ENCODE data around the gene DTNA.

Gene DTNA

DNA sequence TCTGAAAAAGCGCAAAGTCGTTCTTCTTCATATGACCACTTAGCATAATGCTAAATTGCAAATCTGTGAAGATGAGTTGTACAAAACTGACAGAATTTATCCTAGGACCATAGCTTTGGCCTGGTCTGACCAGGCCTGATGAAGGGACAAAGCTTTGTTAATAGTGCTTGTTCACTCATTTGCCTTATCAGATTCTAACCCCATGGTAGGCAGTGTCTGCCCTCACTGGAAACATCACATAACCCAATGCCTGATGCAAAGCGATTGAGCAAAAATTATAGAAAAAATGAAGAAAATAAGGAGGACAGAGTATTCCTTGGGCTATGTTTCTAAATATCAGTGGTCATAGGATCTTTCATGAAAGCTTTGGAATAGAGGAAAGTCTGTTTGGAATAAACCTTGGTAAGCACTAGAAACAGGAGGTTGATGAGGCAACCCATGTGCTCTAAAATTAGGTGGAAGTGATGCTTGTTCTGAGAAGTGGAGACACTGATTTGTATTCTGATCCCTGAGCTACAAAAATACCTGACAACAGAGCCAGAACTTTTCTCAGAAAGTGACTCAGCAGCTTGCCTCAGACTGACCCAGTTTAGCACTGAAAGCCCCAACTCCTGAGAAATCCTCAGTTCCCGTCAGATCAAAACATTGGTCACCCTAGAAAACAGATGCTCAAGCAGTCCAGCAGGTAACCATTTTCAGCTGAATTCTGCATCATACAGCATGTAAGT is 199.7 kb downstream of the DTNA start:
- Histone ChIP-seq H3K23ac (ENCODE audit: low read length in 2 of 2) (no peak overlapping the region), H3K4me3 (ENCODE audit: insufficient read depth in 1 of 2, low read depth in 1 of 2, low read length in 2 of 2) (no peak overlapping the region), H3K4ac (ENCODE audit: low read depth in 1 of 2, low read length in 2 of 2) (no peak overlapping the region), H4K91ac (ENCODE audit: low read length) (no peak overlapping the region), H3K27ac (ENCODE audit: low read length, poor library complexity, severe bottlenecking) (no peak overlapping the region), H3K4me2 (ENCODE audit: low read length, poor library complexity, severe bottlenecking) (no peak overlapping the region), H2AFZ (ENCODE audit: low read depth, low read length) (no peak overlapping the region), H3K9me3 (ENCODE audit: control insufficient read depth, low read length) (no peaks in the 10 kb centered on the region), H3K14ac (ENCODE audit: low read length in 2 of 2) (no peak overlapping the region), H3K36me3 (ENCODE audit: control insufficient read depth in 1 of 2, insufficient read depth in 2 of 2, low read depth in 1 of 2, low read length in 2 of 2) (no peaks in the 10 kb centered on the region), H3K79me1 (replicated peaks; ENCODE audit: low read length, poor library complexity, severe bottlenecking) (no peaks in the 10 kb centered on the region), H3K18ac (ENCODE audit: low read depth in 1 of 2, low read length in 2 of 2) (no peak overlapping the region), H2BK120ac (ENCODE audit: low read depth, low read length) (no peak overlapping the region), H2BK5ac (ENCODE audit: low read depth, low read length, poor library complexity, severe bottlenecking) (no peak overlapping the region), H2BK12ac (ENCODE audit: low read length in 2 of 2) (peak overlapping the region; percentile 10 to 28), H2BK15ac (ENCODE audit: low read depth, poor library complexity, severe bottlenecking) (no peak overlapping the region), H3K4me1 (ENCODE audit: control insufficient read depth, insufficient read depth, low read depth, low read length) (peaks cover 7% of the 10 kb centered on the region), H3K27me3 (ENCODE audit: control insufficient read depth in 1 of 2, insufficient read depth in 1 of 2, low read length in 2 of 2) (no peaks in the 10 kb centered on the region), H2AK5ac (ENCODE audit: low read length, severe bottlenecking) (no peak overlapping the region), H3K9ac (ENCODE audit: low read length) (no peak overlapping the region), H4K8ac (ENCODE audit: low read length) (no peak overlapping the region)
- 90% methylated on average over 2 of the region's 4 CpGs for WGBS
- peak; percentile 68 for DNase-seq

DNA sequence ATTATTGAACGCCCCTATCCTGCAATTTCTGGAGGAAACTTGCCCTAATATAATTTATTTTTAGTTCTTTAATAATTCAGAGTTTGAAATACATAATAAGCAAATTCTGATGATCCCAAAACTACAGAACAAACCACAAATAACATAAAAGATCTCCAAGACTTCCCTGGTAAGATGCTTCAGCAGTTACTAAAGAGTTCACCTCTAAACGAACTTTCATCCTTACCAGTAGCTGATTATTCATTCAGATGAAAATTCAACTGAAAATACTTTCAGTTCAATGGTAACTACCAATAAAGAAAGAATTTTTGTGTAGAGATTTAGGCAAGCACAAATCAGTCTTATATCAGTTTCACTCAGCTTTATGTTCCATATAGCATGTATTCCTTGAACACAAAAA is 201.0 kb downstream of the DTNA start:
- Histone ChIP-seq H2BK120ac (ENCODE audit: low read depth, low read length) (no peak overlapping the region), H3K4me1 (ENCODE audit: control insufficient read depth, insufficient read depth, low read depth, low read length) (peaks cover 7% of the 10 kb centered on the region), H3K14ac (ENCODE audit: low read length in 2 of 2) (no peak overlapping the region), H2AFZ (ENCODE audit: low read depth, low read length) (no peak overlapping the region), H3K36me3 (ENCODE audit: control insufficient read depth in 1 of 2, insufficient read depth in 2 of 2, low read depth in 1 of 2, low read length in 2 of 2) (no peaks in the 10 kb centered on the region), H3K9me3 (ENCODE audit: control insufficient read depth, low read length) (no peaks in the 10 kb centered on the region), H3K18ac (ENCODE audit: low read depth in 1 of 2, low read length in 2 of 2) (no peak overlapping the region), H4K8ac (ENCODE audit: low read length) (no peak overlapping the region), H3K4ac (ENCODE audit: low read depth in 1 of 2, low read length in 2 of 2) (no peak overlapping the region), H3K9ac (ENCODE audit: low read length) (no peak overlapping the region), H2BK15ac (ENCODE audit: low read depth, poor library complexity, severe bottlenecking) (no peak overlapping the region), H2BK5ac (ENCODE audit: low read depth, low read length, poor library complexity, severe bottlenecking) (no peak overlapping the region), H3K4me2 (ENCODE audit: low read length, poor library complexity, severe bottlenecking) (no peak overlapping the region), H3K79me1 (replicated peaks; ENCODE audit: low read length, poor library complexity, severe bottlenecking) (no peaks in the 10 kb centered on the region), H3K4me3 (ENCODE audit: insufficient read depth in 1 of 2, low read depth in 1 of 2, low read length in 2 of 2) (no peak overlapping the region), H3K27me3 (ENCODE audit: control insufficient read depth in 1 of 2, insufficient read depth in 1 of 2, low read length in 2 of 2) (no peaks in the 10 kb centered on the region), H2BK12ac (ENCODE audit: low read length in 2 of 2) (no peak overlapping the region), H2AK5ac (ENCODE audit: low read length, severe bottlenecking) (no peak overlapping the region), H3K27ac (ENCODE audit: low read length, poor library complexity, severe bottlenecking) (no peak overlapping the region), H3K23ac (ENCODE audit: low read length in 2 of 2) (no peak overlapping the region), H4K91ac (ENCODE audit: low read length) (no peak overlapping the region)
- no peak for DNase-seq
- WGBS: no CpG with 5 or more reads among the region's 2 CpGs

DNA sequence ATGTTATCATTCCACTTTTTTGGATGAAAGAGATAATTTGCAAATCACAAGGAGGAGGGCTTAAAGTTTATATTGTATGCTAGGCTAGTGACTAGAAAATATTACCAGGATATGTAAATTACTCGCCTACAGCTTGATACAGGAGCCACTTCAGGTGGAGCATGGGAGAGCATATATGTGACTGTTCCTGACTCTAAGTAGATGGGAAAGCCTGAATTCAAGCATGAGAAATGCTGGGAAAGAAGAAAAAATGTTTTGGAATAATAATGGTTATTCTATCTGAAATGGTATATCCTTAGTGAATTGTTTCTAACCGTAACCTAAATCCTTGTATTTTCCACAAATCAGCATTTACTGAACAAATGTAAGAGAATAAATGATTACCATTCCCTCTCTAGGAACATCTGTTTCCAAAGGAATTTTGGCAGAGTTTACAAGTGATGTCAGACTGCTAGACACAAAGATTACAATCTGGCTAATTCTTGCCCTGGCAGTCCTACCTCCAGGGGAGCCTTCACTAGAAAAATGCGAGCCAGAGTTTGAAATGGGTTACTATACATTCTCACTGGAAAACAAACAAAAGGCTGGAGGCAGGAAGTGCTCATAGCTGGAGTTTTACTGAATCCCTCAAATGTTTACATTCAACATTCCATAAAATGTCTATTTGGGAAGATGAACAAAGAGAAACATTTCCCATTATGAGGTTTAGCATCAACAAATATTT is 201.7 kb downstream of the DTNA start:
- no peak overlapping the region for H4K8ac ChIP-seq (ENCODE audit: low read length)
- no peak overlapping the region for H2BK12ac ChIP-seq (ENCODE audit: low read length in 2 of 2)
- H3K36me3 ChIP-seq (ENCODE audit: control insufficient read depth in 1 of 2, insufficient read depth in 2 of 2, low read depth in 1 of 2, low read length in 2 of 2): no peaks in the 10 kb centered on the region
- WGBS: 68% methylated on average over 2 of the region's 3 CpGs
- H3K14ac ChIP-seq (ENCODE audit: low read length in 2 of 2): no peak overlapping the region
- DNase-seq: peak; percentile 86
- H3K9me3 ChIP-seq (ENCODE audit: control insufficient read depth, low read length): no peaks in the 10 kb centered on the region
- H3K4me2 ChIP-seq (ENCODE audit: low read length, poor library complexity, severe bottlenecking): no peak overlapping the region
- H3K79me1 ChIP-seq (replicated peaks; ENCODE audit: low read length, poor library complexity, severe bottlenecking): no peaks in the 10 kb centered on the region
- H2BK15ac ChIP-seq (ENCODE audit: low read depth, poor library complexity, severe bottlenecking): no peak overlapping the region
- H4K91ac ChIP-seq (ENCODE audit: low read length): no peak overlapping the region
- H2BK5ac ChIP-seq (ENCODE audit: low read depth, low read length, poor library complexity, severe bottlenecking): no peak overlapping the region
- peaks cover 7% of the 10 kb centered on the region for H3K4me1 ChIP-seq (ENCODE audit: control insufficient read depth, insufficient read depth, low read depth, low read length)
- peak overlapping the region in 1 of 2 experiments; percentile 7 for H3K4ac ChIP-seq (ENCODE audit: low read depth in 1 of 2, low read length in 2 of 2)
- no peak overlapping the region for H3K4me3 ChIP-seq (ENCODE audit: insufficient read depth in 1 of 2, low read depth in 1 of 2, low read length in 2 of 2)
- H3K9ac ChIP-seq (ENCODE audit: low read length): no peak overlapping the region
- H2AK5ac ChIP-seq (ENCODE audit: low read length, severe bottlenecking): no peak overlapping the region
- no peak overlapping the region for H2BK120ac ChIP-seq (ENCODE audit: low read depth, low read length)
- H3K18ac ChIP-seq (ENCODE audit: low read depth in 1 of 2, low read length in 2 of 2): no peak overlapping the region
- no peak overlapping the region for H3K23ac ChIP-seq (ENCODE audit: low read length in 2 of 2)
- peak overlapping the region; percentile 70 for H3K27ac ChIP-seq (ENCODE audit: low read length, poor library complexity, severe bottlenecking)
- no peak overlapping the region for H2AFZ ChIP-seq (ENCODE audit: low read depth, low read length)
- no peaks in the 10 kb centered on the region for H3K27me3 ChIP-seq (ENCODE audit: control insufficient read depth in 1 of 2, insufficient read depth in 1 of 2, low read length in 2 of 2)

DNA sequence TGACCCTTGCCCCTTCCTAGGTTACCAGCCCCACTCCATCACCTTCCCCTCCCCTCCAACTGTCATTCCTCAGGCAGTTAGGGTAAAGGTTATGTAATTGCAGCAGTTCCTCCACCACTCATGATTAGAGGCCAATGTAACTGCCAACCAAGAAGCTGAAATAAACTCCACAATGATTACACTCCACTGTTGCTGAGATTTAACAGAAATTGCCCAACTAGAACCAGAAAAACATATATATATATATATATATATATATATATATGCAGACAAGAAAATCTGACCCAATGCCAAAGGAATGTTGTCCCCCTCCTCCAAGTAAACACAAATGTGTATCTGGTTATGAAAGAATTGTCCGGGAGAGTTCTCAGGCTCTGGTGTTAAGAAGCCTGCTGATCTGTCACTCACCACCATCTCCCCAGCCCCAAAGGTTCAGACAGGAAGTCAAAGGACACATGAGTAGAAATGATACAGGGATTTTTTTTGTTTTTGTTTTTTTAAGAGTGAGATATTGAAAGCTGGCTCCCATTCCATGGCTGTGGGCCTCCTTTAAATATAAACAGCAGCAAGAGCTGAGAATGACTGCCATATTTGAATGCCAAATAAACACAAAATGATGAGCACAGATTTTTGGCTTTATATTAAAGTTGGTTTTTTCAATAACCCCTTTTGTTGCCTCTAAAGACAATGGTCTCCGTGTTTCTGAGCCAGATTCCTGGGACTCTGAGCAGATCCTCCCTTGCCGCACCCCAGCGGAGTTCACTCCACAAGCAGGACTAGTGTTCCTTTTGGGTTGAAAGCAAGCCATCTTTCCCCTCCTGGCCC is 204.0 kb downstream of the DTNA start:
- Histone ChIP-seq H2BK5ac (ENCODE audit: low read depth, low read length, poor library complexity, severe bottlenecking) (no peak overlapping the region), H3K14ac (ENCODE audit: low read length in 2 of 2) (no peak overlapping the region), H3K4me3 (ENCODE audit: insufficient read depth in 1 of 2, low read depth in 1 of 2, low read length in 2 of 2) (no peak overlapping the region), H3K27ac (ENCODE audit: low read length, poor library complexity, severe bottlenecking) (peak overlapping the region; percentile 36), H3K23ac (ENCODE audit: low read length in 2 of 2) (no peak overlapping the region), H3K27me3 (ENCODE audit: control insufficient read depth in 1 of 2, insufficient read depth in 1 of 2, low read length in 2 of 2) (no peaks in the 10 kb centered on the region), H2AFZ (ENCODE audit: low read depth, low read length) (peak overlapping the region; percentile 29), H3K18ac (ENCODE audit: low read depth in 1 of 2, low read length in 2 of 2) (peak overlapping the region; percentile 50 to 96), H2AK5ac (ENCODE audit: low read length, severe bottlenecking) (no peak overlapping the region), H4K91ac (ENCODE audit: low read length) (peak overlapping the region; percentile 14), H2BK120ac (ENCODE audit: low read depth, low read length) (peak overlapping the region; percentile 54), H3K79me1 (replicated peaks; ENCODE audit: low read length, poor library complexity, severe bottlenecking) (no peaks in the 10 kb centered on the region), H3K4me1 (ENCODE audit: control insufficient read depth, insufficient read depth, low read depth, low read length) (peaks cover 7% of the 10 kb centered on the region), H3K9ac (ENCODE audit: low read length) (no peak overlapping the region), H4K8ac (ENCODE audit: low read length) (peak overlapping the region; percentile 33), H3K36me3 (ENCODE audit: control insufficient read depth in 1 of 2, insufficient read depth in 2 of 2, low read depth in 1 of 2, low read length in 2 of 2) (no peaks in the 10 kb centered on the region), H3K4ac (ENCODE audit: low read depth in 1 of 2, low read length in 2 of 2) (peak overlapping the region in 1 of 2 experiments; percentile 58), H2BK15ac (ENCODE audit: low read depth, poor library complexity, severe bottlenecking) (no peak overlapping the region), H3K9me3 (ENCODE audit: control insufficient read depth, low read length) (no peaks in the 10 kb centered on the region), H3K4me2 (ENCODE audit: low read length, poor library complexity, severe bottlenecking) (no peak overlapping the region), H2BK12ac (ENCODE audit: low read length in 2 of 2) (peak overlapping the region; percentile 44 to 98)
- peak; percentile 89 for DNase-seq
- 74% methylated on average over 3 of the region's 4 CpGs for WGBS
